Tibial artery (tissue), 4 donors: Measurements from ENCODE around the gene NR4A1.
A peak's percentile ranks its signal among the peaks of the same experiment; 100 is the strongest.

ENCODE experiments used
- DNase-seq, 2 donors: peaks; one replicate each; pipeline ENCODE4 v3.0.0-alpha.2; 2019
- H3K27ac ChIP-seq, 2 donors: fragments of 200-600 bp; sonication (generic) in 1 of 2; 1 replicate in 1 of 2; 2 replicates in 1 of 2; pipeline ENCODE4 v1.5.1; 2018 to 2019; ENCODE audit warnings: mild to moderate bottlenecking in 1 of 2
- H3K27me3 ChIP-seq, 2 donors: fragments of 200-600 bp; sonication (generic) in 1 of 2; one replicate each; pipeline versions ENCODE4 v1.5.1 to v1.6.0; 2016 to 2019
- H3K36me3 ChIP-seq, 3 donors: fragments of 200-600 bp; sonication (generic) in 2 of 3; one replicate each; pipeline ENCODE4 v1.5.1; 2016 to 2019; ENCODE audit warnings: mild to moderate bottlenecking in 2 of 3
- H3K4me1 ChIP-seq, 4 donors: fragments of 200-600 bp; sonication (generic) in 2 of 4; 1 replicate in 3 of 4; 2 replicates in 1 of 4; pipeline ENCODE4 v1.5.1; 2016 to 2019
- H3K4me3 ChIP-seq, 2 donors: fragments of 200-600 bp; sonication (generic) in 1 of 2; 1 replicate in 1 of 2; 2 replicates in 1 of 2; pipeline ENCODE4 v1.5.1; 2018 to 2019; ENCODE audit warnings: mild to moderate bottlenecking in 2 of 2
- H3K9me3 ChIP-seq, 3 donors: fragments of 200-600 bp; sonication (generic) in 1 of 3; one replicate each; pipeline ENCODE4 v1.5.1; 2016 to 2019
- CTCF ChIP-seq, 2 experiments: fragments of 200-600 bp in 1 of 2; fragments of 450-650 bp in 1 of 2; IDR thresholded peaks; one replicate each; pipeline ENCODE4 v1.5.1; 2017 to 2019; ENCODE audit warnings: antibody characterized with exemption in 2 of 2, mild to moderate bottlenecking in 1 of 2, moderate library complexity in 1 of 2
- intact Hi-C: fragments of 100-400 bp; cut with DNase I; formaldehyde crosslinking; loops from one replicate; pipeline ENCODE4 v1.15.0; 2023; ENCODE audit warnings: low total_unique reads

Gene NR4A1

GRCh38 chr12:52082026-52082668 is 30.9 kb downstream of the NR4A1 start:
- TF ChIP-seq CTCF (IDR thresholded peaks at IDR 0.05), result no peak
- Histone ChIP-seq H3K4me1 (peaks cover 0 to 25% (median 11%) of the 10 kb centered on the region in 4 donors), H3K27ac (peak overlapping the region; percentile 13 to 36), H3K9me3 (no peaks in the 10 kb centered on the region), H3K36me3 (peaks cover 2 to 31% (median 20%) of the 10 kb centered on the region in 3 donors), H3K27me3 (peaks cover 0 to 20% of the 10 kb centered on the region in 2 donors), H3K4me3 (no peak overlapping the region)
- DNase-seq, result no peak
- intact Hi-C loops, result loop anchor here (2.0 kb wide), 1 partner anchor 55 kb away; no protein-coding TSS in a partner anchor

- Histone ChIP-seq H3K4me1 (peaks cover 0 to 25% (median 11%) of the 10 kb centered on the region in 4 donors), H3K4me3 (no peak overlapping the region), H3K9me3 (no peaks in the 10 kb centered on the region), H3K27me3 (peaks cover 0 to 24% of the 10 kb centered on the region in 2 donors), H3K27ac (peak overlapping the region in 1 of 2 donors; percentile 13), H3K36me3 (peaks cover 0 to 26% (median 15%) of the 10 kb centered on the region in 3 donors)
- DNase-seq, result no peak
- TF ChIP-seq CTCF (IDR thresholded peaks at IDR 0.05), result no peak
- intact Hi-C loops, result loop anchor here (2.0 kb wide), 1 partner anchor 56 kb away; no protein-coding TSS in a partner anchor
These were observed 31.4 kb downstream of the NR4A1 start for GRCh38 chr12:52082669-52082987.

- DNase-seq, result no peak
- peak overlapping the region in 1 of 2 donors; percentile 13 for H3K27ac ChIP-seq
- H3K4me3 ChIP-seq, result no peak overlapping the region
- H3K4me1 ChIP-seq, result peaks cover 0 to 25% (median 11%) of the 10 kb centered on the region in 4 donors
- peaks cover 0 to 29% of the 10 kb centered on the region in 2 donors for H3K27me3 ChIP-seq
- peak; percentile 97 to 98 for TF ChIP-seq CTCF (IDR thresholded peaks at IDR 0.05)
- intact Hi-C loops, result loop anchor here (2.0 kb wide), 1 partner anchor 56 kb away; no protein-coding TSS in a partner anchor
- peaks cover 0 to 22% (median 10%) of the 10 kb centered on the region in 3 donors for H3K36me3 ChIP-seq
- H3K9me3 ChIP-seq, result no peaks in the 10 kb centered on the region
These were observed 31.9 kb downstream of the NR4A1 start for GRCh38 chr12:52082988-52083637.

GRCh38 chr12:52083638-52083996 is 32.4 kb downstream of the NR4A1 start:
- H3K9me3 ChIP-seq, result no peaks in the 10 kb centered on the region
- peaks cover 0 to 25% (median 11%) of the 10 kb centered on the region in 4 donors for H3K4me1 ChIP-seq

More at GRCh38 chr12:52083638-52083996, 32.4 kb downstream of the NR4A1 start:
- intact Hi-C loops, result loop anchor here (2.0 kb wide), 1 partner anchor 57 kb away; no protein-coding TSS in a partner anchor
- H3K4me3 ChIP-seq, result no peak overlapping the region
- TF ChIP-seq CTCF (IDR thresholded peaks at IDR 0.05), result no peak
- DNase-seq, result no peak
- peaks cover 0 to 34% of the 10 kb centered on the region in 2 donors for H3K27me3 ChIP-seq
- no peak overlapping the region for H3K27ac ChIP-seq
- H3K36me3 ChIP-seq, result peaks cover 0 to 17% (median 6%) of the 10 kb centered on the region in 3 donors
